Activated CD8-positive, alpha-beta memory T cell treated with anti-CD3 and anti-CD28 coated beads, Interleukin-2, amount 50 U/mL, for 24 hours (primary cell): ENCODE measurements around the gene PIK3CD.
"Not testable (repeated sequence)": the region's sequence is repeated elsewhere in the genome, so short reads cannot be mapped to it uniquely, and the experiment has no call there.

Source experiments
- DNase-seq: peaks from one replicate; pipeline ENCODE4 v3.0.0-alpha.2; 2020; ENCODE audit errors: extremely low read depth

PIK3CD gene

GRCh38 chr1:9736241-9736640 is 84.7 kb downstream of the PIK3CD start:
- no peak for DNase-seq

- no peak for DNase-seq
Measured at GRCh38 chr1:9737057-9737456, 85.5 kb downstream of the PIK3CD start.

- DNase-seq: no peak
Measured at GRCh38 chr1:9737671-9738070, 86.1 kb downstream of the PIK3CD start.

GRCh38 chr1:9744106-9744799 is 92.7 kb downstream of the PIK3CD start:
- DNase-seq: no peak

- no peak for DNase-seq
Measured at GRCh38 chr1:9746211-9746610, 94.7 kb downstream of the PIK3CD start.

GRCh38 chr1:9746651-9747050 is 95.1 kb downstream of the PIK3CD start:
- no peak for DNase-seq

- DNase-seq: not testable (repeated sequence)
Measured at GRCh38 chr1:9748391-9748790, 96.9 kb downstream of the PIK3CD start.

- no peak for DNase-seq
Measured at GRCh38 chr1:9749361-9749760, 97.8 kb downstream of the PIK3CD start.

- no peak for DNase-seq
Measured at GRCh38 chr1:9751971-9752370, 100.4 kb downstream of the PIK3CD start.

GRCh38 chr1:9753121-9753531 is 101.6 kb downstream of the PIK3CD start:
- DNase-seq: no peak

- DNase-seq: no peak
Measured at GRCh38 chr1:9755441-9755995, 104.0 kb downstream of the PIK3CD start.

- DNase-seq: no peak
Measured at GRCh38 chr1:9758559-9759121, 107.1 kb downstream of the PIK3CD start.

- no peak for DNase-seq
Measured at GRCh38 chr1:9759939-9760338, 108.4 kb downstream of the PIK3CD start.

GRCh38 chr1:9760824-9761223 is 109.3 kb downstream of the PIK3CD start:
- no peak for DNase-seq

GRCh38 chr1:9761855-9762254 is 110.3 kb downstream of the PIK3CD start:
- DNase-seq: no peak

- not testable (repeated sequence) for DNase-seq
Measured at GRCh38 chr1:9762446-9762845, 110.9 kb downstream of the PIK3CD start.

- DNase-seq: no peak
Measured at GRCh38 chr1:9763914-9764313, 112.4 kb downstream of the PIK3CD start.

GRCh38 chr1:9764550-9764949 is 113.0 kb downstream of the PIK3CD start:
- no peak for DNase-seq

GRCh38 chr1:9766759-9767442 is 115.4 kb downstream of the PIK3CD start:
- DNase-seq: no peak

- DNase-seq: no peak
Measured at GRCh38 chr1:9767964-9768668, 116.6 kb downstream of the PIK3CD start.

GRCh38 chr1:9768983-9769382 is 117.5 kb downstream of the PIK3CD start:
- no peak for DNase-seq

GRCh38 chr1:9770298-9770697 is 118.8 kb downstream of the PIK3CD start:
- no peak for DNase-seq
